NT2/D1 (cell line): ENCODE measurements around the gene NHLRC2.

ENCODE experiments used
- YY1 ChIP-seq: IDR thresholded peaks from 2 replicates; pipeline ENCODE4 v1.6.1; 2011; ENCODE audit not compliant: insufficient read length, insufficient read depth
- ZNF274 ChIP-seq: IDR thresholded peaks from 2 replicates; pipeline ENCODE4 v1.6.1; 2011; ENCODE audit warnings: mild to moderate bottlenecking, low read depth, low read length

GRCh38 chr10:113865901-113866300 lies 11.4 kb downstream of the NHLRC2 start:
- TF ChIP-seq YY1 (no peak), ZNF274 (no peak)
